ENCODE measurements around the gene TPM2. TPM values are rescaled to one million over a fixed set of nuclear protein-coding genes. Genes with fewer than 3 reads are reported as not detected.

Gene TPM2
- total and polyA plus RNA-seq, 9 of the 15 experiments (the other 6 are each of a cell fraction or from before 2014, with no cell fraction given), result 0.28 to 16.1 (median 4.5) TPM

DNA sequence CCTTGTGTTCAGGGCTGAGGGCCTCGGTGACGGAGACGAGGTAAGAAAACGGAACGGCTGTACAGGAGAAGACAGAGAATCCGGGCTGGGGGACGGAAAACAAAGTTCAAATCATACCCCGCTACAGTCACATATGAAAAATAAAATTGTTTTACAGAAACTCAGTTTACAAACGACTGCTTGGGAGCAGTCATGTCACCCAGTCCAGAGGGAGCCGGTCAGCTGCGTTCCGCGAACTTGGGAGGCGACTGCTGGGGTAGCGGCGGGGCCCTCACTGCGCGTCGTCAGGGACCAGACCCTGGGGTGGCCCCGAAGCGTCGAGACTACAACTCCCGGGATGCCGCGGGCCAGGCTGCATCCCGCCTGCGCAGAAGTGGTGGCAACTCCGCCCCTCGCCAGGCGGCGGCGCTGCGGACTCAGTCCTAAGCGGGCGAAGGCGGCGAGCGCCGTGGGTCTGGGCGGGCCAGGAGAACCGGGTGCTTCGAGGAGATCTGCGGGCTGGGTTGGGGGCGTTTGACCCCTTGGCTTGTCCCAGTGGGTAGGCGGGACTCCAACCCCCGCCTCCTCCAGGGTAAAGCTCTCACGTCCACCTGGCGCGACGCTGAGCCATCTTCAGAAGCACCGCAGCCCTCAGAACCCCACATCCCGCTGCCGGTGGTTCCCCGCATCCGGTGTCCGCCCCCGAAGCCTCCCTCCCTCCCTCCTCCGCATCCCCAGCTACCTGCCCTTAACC, 43.0 kb downstream of the TPM2 start:
- H3K9me1 ChIP-seq (ENCODE audit: control insufficient read depth, insufficient read depth, low read length), result no peaks in the 10 kb centered on the region
- no peaks in the 10 kb centered on the region for H3K27me3 ChIP-seq (ENCODE audit: control insufficient read depth in 2 of 2, insufficient read depth in 2 of 2, low read length in 2 of 2)
- peak overlapping the region; percentile 84 for H3K4me2 ChIP-seq (ENCODE audit: insufficient read depth, low read length)
- H4K20me1 ChIP-seq (replicated peaks; ENCODE audit: control insufficient read depth, insufficient read depth, low read length), result no peaks in the 10 kb centered on the region
- ChIA-PET CTCF (ENCODE audit: low intra/inter-chr PET ratio) (interaction anchor here (0.6 to 1.3 kb wide), 3 partner anchors 113 to 1830 kb away, joined by 3 to 5 read pairs (median 4); partner anchors contain the start of gene UBE2R2), POLR2A (interaction anchor here (0.6 to 2.7 kb wide), 4 partner anchors 10 to 84 kb away, joined by 3 to 14 read pairs (median 4); partner anchors contain the start of genes CCDC107 and RMRP)
- FAIRE-seq, result peak; percentile 86
- peak overlapping the region; percentile 96 for H2AFZ ChIP-seq (ENCODE audit: low read depth, low read length)
- no peaks in the 10 kb centered on the region for H3K79me2 ChIP-seq (ENCODE audit: control insufficient read depth, insufficient read depth, low read length)
- H3K36me3 ChIP-seq (ENCODE audit: control insufficient read depth, insufficient read depth, low read length), result no peaks in the 10 kb centered on the region
- peaks cover 31 to 32% of the 10 kb centered on the region in 2 experiments for H3K4me1 ChIP-seq (replicated peaks in 1 of 2; ENCODE audit: control insufficient read depth in 2 of 2, insufficient read depth in 2 of 2, low read length in 2 of 2)
- peak overlapping the region; percentile 64 for H3K27ac ChIP-seq (ENCODE audit: extremely low read depth, low read depth, low read length)
- in situ Hi-C loops (cut with MboI), result loop anchor here (5.0 kb wide), 1 partner anchor 39 kb away; the partner anchor contains the start of gene TESK1
- intact Hi-C loops (cut with micrococcal nuclease), result loop anchor here (5.0 kb wide), 1 partner anchor 236 kb away; no protein-coding TSS in a partner anchor
- under 1% methylated on average over 26 of the region's 58 CpGs for WGBS (ENCODE audit: insufficient coverage, low coverage, missing lambda C conversion rate)
- ATAC-seq, result peak; percentile 97
- DNase-seq (ENCODE audit: extremely low read depth in 1 of 4, low spot score in 3 of 4), result peak; percentile 89 to 92 (median 89)
- H3K9ac ChIP-seq (ENCODE audit: insufficient read depth in 1 of 2, low read depth in 2 of 2, low read length in 2 of 2), result peak overlapping the region; percentile 75 to 91
- peak overlapping the region; percentile 49 for H3K4me3 ChIP-seq
- no peaks in the 10 kb centered on the region for H3K9me3 ChIP-seq (replicated peaks; ENCODE audit: control insufficient read depth, insufficient read depth, low read depth, low read length)
- no TSS peak for BruUV-seq (replicated peaks)
- TF ChIP-seq TSC22D4 (tag; IDR thresholded peaks at IDR 0.05) (no peak), HNRNPLL (IDR thresholded peaks at IDR 0.05; ENCODE audit: low read depth, low read length, poor library complexity, severe bottlenecking) (peak; percentile 37), NRF1 (conservative IDR thresholded peaks at IDR 0.05 in 1 of 2, IDR thresholded peaks at IDR 0.05 in 1 of 2) (peak; percentile 90 to 92), KDM2B (CRISPR knock-in tag; IDR thresholded peaks at IDR 0.05) (no peak), PKNOX1 (IDR thresholded peaks at IDR 0.05) (no peak), JUND (IDR thresholded peaks at IDR 0.05; ENCODE audit: borderline replicate concordance, low read depth, low read length) (0 out of 2 replicates have a peak, but pooled peaks have one; percentile 3), JUND (tag; IDR thresholded peaks at IDR 0.05; ENCODE audit: borderline replicate concordance, low read depth, low read length) (no peak; the same call in 2 of the 3 replicates), EP400 (IDR thresholded peaks at IDR 0.05) (peak; percentile 41; the same call in 1 of the 2 replicates), E2F3 (CRISPR knock-in tag; IDR thresholded peaks at IDR 0.05) (no peak), ETV5 (CRISPR knock-in tag; IDR thresholded peaks at IDR 0.05; ENCODE audit: low read depth) (0 out of 2 replicates have a peak, but pooled peaks have one; percentile 40), HMGN3 (IDR thresholded peaks at IDR 0.05; ENCODE audit: borderline replicate concordance, extremely low read depth, insufficient read length, low read depth, low read length) (peak; percentile 84), MIER1 (IDR thresholded peaks at IDR 0.05; ENCODE audit: low read depth) (no peak), JUN (IDR thresholded peaks at IDR 0.05; ENCODE audit: borderline replicate concordance, low read depth, low read length) (0 out of 2 replicates have a peak, but pooled peaks have one; percentile 6), JUN (CRISPR knock-in tag; IDR thresholded peaks at IDR 0.05; ENCODE audit: borderline replicate concordance) (no peak), POLR2G (IDR thresholded peaks at IDR 0.05; ENCODE audit: low read depth, low read length) (peak; percentile 86), POLR2A (conservative IDR thresholded peaks at IDR 0.05) (peak; percentile 57)
- TF ChIP-seq, protein P1, sequence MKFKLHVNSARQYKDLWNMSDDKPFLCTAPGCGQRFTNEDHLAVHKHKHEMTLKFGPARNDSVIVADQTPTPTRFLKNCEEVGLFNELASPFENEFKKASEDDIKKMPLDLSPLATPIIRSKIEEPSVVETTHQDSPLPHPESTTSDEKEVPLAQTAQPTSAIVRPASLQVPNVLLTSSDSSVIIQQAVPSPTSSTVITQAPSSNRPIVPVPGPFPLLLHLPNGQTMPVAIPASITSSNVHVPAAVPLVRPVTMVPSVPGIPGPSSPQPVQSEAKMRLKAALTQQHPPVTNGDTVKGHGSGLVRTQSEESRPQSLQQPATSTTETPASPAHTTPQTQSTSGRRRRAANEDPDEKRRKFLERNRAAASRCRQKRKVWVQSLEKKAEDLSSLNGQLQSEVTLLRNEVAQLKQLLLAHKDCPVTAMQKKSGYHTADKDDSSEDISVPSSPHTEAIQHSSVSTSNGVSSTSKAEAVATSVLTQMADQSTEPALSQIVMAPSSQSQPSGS (CRISPR knock-in tag; IDR thresholded peaks at IDR 0.05), result no peak
- TF ChIP-seq, protein P2, sequence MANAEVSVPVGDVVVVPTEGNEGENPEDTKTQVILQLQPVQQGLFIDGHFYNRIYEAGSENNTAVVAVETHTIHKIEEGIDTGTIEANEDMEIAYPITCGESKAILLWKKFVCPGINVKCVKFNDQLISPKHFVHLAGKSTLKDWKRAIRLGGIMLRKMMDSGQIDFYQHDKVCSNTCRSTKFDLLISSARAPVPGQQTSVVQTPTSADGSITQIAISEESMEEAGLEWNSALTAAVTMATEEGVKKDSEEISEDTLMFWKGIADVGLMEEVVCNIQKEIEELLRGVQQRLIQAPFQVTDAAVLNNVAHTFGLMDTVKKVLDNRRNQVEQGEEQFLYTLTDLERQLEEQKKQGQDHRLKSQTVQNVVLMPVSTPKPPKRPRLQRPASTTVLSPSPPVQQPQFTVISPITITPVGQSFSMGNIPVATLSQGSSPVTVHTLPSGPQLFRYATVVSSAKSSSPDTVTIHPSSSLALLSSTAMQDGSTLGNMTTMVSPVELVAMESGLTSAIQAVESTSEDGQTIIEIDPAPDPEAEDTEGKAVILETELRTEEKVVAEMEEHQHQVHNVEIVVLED (CRISPR knock-in tag; IDR thresholded peaks at IDR 0.05), result peak; percentile 26; the same call in 1 of the 2 replicates
